Esophagus muscularis mucosa (tissue), 4 donors: ENCODE results near the gene NBPF14.
"Not testable (repeated sequence)": the region's sequence is repeated elsewhere in the genome, so short reads cannot be mapped to it uniquely, and the experiment has no call there.

Experiments
- CTCF ChIP-seq, 3 experiments: fragments of 200-600 bp in 2 of 3; fragments of 450-650 bp in 1 of 3; sonication (generic) in 2 of 3; IDR thresholded peaks; one replicate each; pipeline ENCODE4 v1.5.1; 2017 to 2019; ENCODE audit warnings: antibody characterized with exemption in 3 of 3, mild to moderate bottlenecking in 2 of 3, moderate library complexity in 1 of 3
- EP300 ChIP-seq: sonication (generic); formaldehyde crosslinking; IDR thresholded peaks from one replicate; pipeline ENCODE4 v1.6.1; 2017; ENCODE audit warnings: antibody characterized with exemption
- POLR2A ChIP-seq: fragments of 450-650 bp; IDR thresholded peaks from one replicate; pipeline ENCODE4 v1.6.1; 2017; ENCODE audit warnings: antibody characterized with exemption, moderate library complexity, mild to moderate bottlenecking, low read depth
- POLR2AphosphoS5 ChIP-seq, 2 donors: sonication (generic); formaldehyde crosslinking; IDR thresholded peaks; one replicate each; pipeline ENCODE4 v1.6.1; 2017; ENCODE audit warnings: antibody characterized with exemption in 2 of 2

GRCh38 chr1:148523205-148524144 lies 72.3 kb downstream of the NBPF14 start:
- not testable (repeated sequence) for TF ChIP-seq POLR2A; CTCF (IDR thresholded peaks at IDR 0.05); POLR2AphosphoS5 (IDR thresholded peaks at IDR 0.05); EP300
